GM10266 (cell line): ENCODE measurements around the gene LRFN2.

Experiments
- DNase-seq: peaks from one replicate; pipeline ENCODE4 v3.0.0; 2012; ENCODE audit errors: extremely low spot score
- CTCF ChIP-seq: IDR thresholded peaks from 2 replicates; pipeline ENCODE4 v1.5.1; 2012; ENCODE audit warnings: mild to moderate bottlenecking, low read depth; ENCODE audit not compliant: control insufficient read depth, insufficient read depth; ENCODE audit errors: missing control alignments

Gene LRFN2

GRCh38 chr6:40626886-40627285 is 39.7 kb upstream of the LRFN2 start:
- no peak for DNase-seq
- no peak for TF ChIP-seq CTCF

- no peak for TF ChIP-seq CTCF
- DNase-seq: no peak
Measured at GRCh38 chr6:40623932-40624331, 36.8 kb upstream of the LRFN2 start.

- TF ChIP-seq CTCF: no peak
- DNase-seq: no peak
Measured at GRCh38 chr6:40623178-40623577, 36.0 kb upstream of the LRFN2 start.

- TF ChIP-seq CTCF: no peak
- no peak for DNase-seq
Measured at GRCh38 chr6:40620574-40621240, 33.5 kb upstream of the LRFN2 start.

- no peak for DNase-seq
- no peak for TF ChIP-seq CTCF
Measured at GRCh38 chr6:40614671-40615070, 27.5 kb upstream of the LRFN2 start.

- DNase-seq: no peak
- no peak for TF ChIP-seq CTCF
Measured at GRCh38 chr6:40611912-40612311, 24.7 kb upstream of the LRFN2 start.

- no peak for TF ChIP-seq CTCF
- no peak for DNase-seq
Measured at GRCh38 chr6:40611434-40611833, 24.3 kb upstream of the LRFN2 start.
